ENCODE measurements around the gene LPA. TPM values are rescaled to one million over a fixed set of nuclear protein-coding genes. Genes with fewer than 3 reads are reported as not detected.
"Not testable (repeated sequence)": the region's sequence is repeated elsewhere in the genome, so short reads cannot be mapped to it uniquely, and the experiment has no call there.

Gene LPA
- total RNA-seq, 2 donors from 2014 or later = 0.52 to 3.6 TPM

GRCh38 chr6:160634706-160635105 is 29.4 kb downstream of the LPA start:
- no peaks in the 10 kb centered on the region for H3K4me1 ChIP-seq
- no peak overlapping the region for H3K4me3 ChIP-seq
- intact Hi-C loops (cut with DNase I) = no loop called here
- WGBS, 2 donors = 90 to 92% methylated on average over 6 to 10 of the region's 10 CpGs
- no peaks in the 10 kb centered on the region for H3K9me3 ChIP-seq
- ATAC-seq (no peak), DNase-seq (peak in 1 of 4 donors; percentile 6)
- TF ChIP-seq, protein P1, sequence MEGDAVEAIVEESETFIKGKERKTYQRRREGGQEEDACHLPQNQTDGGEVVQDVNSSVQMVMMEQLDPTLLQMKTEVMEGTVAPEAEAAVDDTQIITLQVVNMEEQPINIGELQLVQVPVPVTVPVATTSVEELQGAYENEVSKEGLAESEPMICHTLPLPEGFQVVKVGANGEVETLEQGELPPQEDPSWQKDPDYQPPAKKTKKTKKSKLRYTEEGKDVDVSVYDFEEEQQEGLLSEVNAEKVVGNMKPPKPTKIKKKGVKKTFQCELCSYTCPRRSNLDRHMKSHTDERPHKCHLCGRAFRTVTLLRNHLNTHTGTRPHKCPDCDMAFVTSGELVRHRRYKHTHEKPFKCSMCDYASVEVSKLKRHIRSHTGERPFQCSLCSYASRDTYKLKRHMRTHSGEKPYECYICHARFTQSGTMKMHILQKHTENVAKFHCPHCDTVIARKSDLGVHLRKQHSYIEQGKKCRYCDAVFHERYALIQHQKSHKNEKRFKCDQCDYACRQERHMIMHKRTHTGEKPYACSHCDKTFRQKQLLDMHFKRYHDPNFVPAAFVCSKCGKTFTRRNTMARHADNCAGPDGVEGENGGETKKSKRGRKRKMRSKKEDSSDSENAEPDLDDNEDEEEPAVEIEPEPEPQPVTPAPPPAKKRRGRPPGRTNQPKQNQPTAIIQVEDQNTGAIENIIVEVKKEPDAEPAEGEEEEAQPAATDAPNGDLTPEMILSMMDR (IDR thresholded peaks at IDR 0.05) = no peak
- TF ChIP-seq POLR2A (IDR thresholded peaks at IDR 0.05) = peak in 1 of 3 donors; percentile 5
- no peak overlapping the region for H3K27ac ChIP-seq
- H3K36me3 ChIP-seq (replicated peaks in 1 of 2; ENCODE audit: insufficient read depth in 1 of 2, low read depth in 2 of 2) = no peaks in the 10 kb centered on the region
- no peaks in the 10 kb centered on the region for H3K27me3 ChIP-seq

- H3K27ac ChIP-seq = no peak overlapping the region
- DNase-seq (no peak), ATAC-seq (no peak)
- H3K36me3 ChIP-seq (replicated peaks in 1 of 2; ENCODE audit: insufficient read depth in 1 of 2, low read depth in 2 of 2) = no peaks in the 10 kb centered on the region
- no peaks in the 10 kb centered on the region for H3K9me3 ChIP-seq
- no peaks in the 10 kb centered on the region for H3K27me3 ChIP-seq
- TF ChIP-seq, protein P1 (IDR thresholded peaks at IDR 0.05) = no peak
- TF ChIP-seq POLR2A (IDR thresholded peaks at IDR 0.05) = no peak
- H3K4me1 ChIP-seq = no peaks in the 10 kb centered on the region
- 58 to 72% methylated on average over 1 of the region's 1 CpG for WGBS, 2 donors
- intact Hi-C loops (cut with DNase I) = no loop called here
- H3K4me3 ChIP-seq = no peak overlapping the region
Measured at GRCh38 chr6:160595838-160596832, 67.9 kb downstream of the LPA start.

GRCh38 chr6:160595297-160595696 is 68.8 kb downstream of the LPA start:
- 32 to 45% methylated on average over 4 of the region's 4 CpGs for WGBS, 2 donors
- intact Hi-C loops (cut with DNase I); H3K4me1 ChIP-seq; DNase-seq; H3K36me3 ChIP-seq (replicated peaks in 1 of 2; ENCODE audit: insufficient read depth in 1 of 2, low read depth in 2 of 2); H3K9me3 ChIP-seq; H3K27me3 ChIP-seq; H3K27ac ChIP-seq; H3K4me3 ChIP-seq; ATAC-seq: not testable (repeated sequence)

- H3K36me3 ChIP-seq (replicated peaks in 1 of 2; ENCODE audit: insufficient read depth in 1 of 2, low read depth in 2 of 2) = no peaks in the 10 kb centered on the region
- ATAC-seq = no peak
- intact Hi-C loops (cut with DNase I) = no loop called here
- no peaks in the 10 kb centered on the region for H3K9me3 ChIP-seq
- TF ChIP-seq, protein P1 (IDR thresholded peaks at IDR 0.05) = no peak
- no peak for TF ChIP-seq POLR2A (IDR thresholded peaks at IDR 0.05)
- 60 to 68% methylated on average over 4 of the region's 4 CpGs for WGBS, 2 donors
- H3K4me3 ChIP-seq = no peak overlapping the region
- H3K27me3 ChIP-seq = no peaks in the 10 kb centered on the region
- no peak for DNase-seq
- H3K4me1 ChIP-seq = no peaks in the 10 kb centered on the region
- no peak overlapping the region for H3K27ac ChIP-seq
Measured at GRCh38 chr6:160586374-160586773, 77.7 kb downstream of the LPA start.

DNA sequence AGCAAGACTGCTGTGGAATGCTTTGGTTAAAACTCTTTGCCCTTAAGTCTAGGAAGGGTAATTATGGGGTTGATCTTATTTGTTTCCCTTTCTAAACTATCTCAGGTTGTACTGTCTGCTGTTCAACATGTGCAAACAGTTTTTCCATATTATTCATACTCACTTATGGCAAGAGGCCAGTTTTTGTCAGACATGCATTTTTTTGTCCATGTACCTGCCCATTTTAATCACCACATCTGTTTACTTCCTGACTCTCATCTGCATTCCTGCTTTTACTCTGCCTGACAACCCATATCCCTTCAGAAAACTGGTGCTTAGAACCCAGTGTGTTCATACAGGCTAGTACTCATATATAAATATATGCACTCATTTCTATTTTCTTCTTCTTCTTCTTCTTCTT is 80.3 kb downstream of the LPA start:
- no peak overlapping the region for H3K27ac ChIP-seq
- no peak overlapping the region for H3K4me3 ChIP-seq
- no peaks in the 10 kb centered on the region for H3K4me1 ChIP-seq
- H3K27me3 ChIP-seq = no peaks in the 10 kb centered on the region
- intact Hi-C loops (cut with DNase I) = no loop called here
- TF ChIP-seq, protein P1 (IDR thresholded peaks at IDR 0.05) = no peak
- no peak for TF ChIP-seq POLR2A (IDR thresholded peaks at IDR 0.05)
- no peaks in the 10 kb centered on the region for H3K9me3 ChIP-seq
- ATAC-seq (no peak), DNase-seq (no peak)
- H3K36me3 ChIP-seq (replicated peaks in 1 of 2; ENCODE audit: insufficient read depth in 1 of 2, low read depth in 2 of 2) = no peaks in the 10 kb centered on the region

Data from body of pancreas (tissue), 4 donors.